GM23338 (cell line): ENCODE measurements around the gene DOCK3. TPM values are rescaled to one million over a fixed set of nuclear protein-coding genes. Genes with fewer than 3 reads are reported as not detected.

ENCODE experiments used
- ATAC-seq: fragments of 200-7000 bp; cut with Tn5 transposase; 3 replicates; pipeline ENCODE4 v1.9.1; 2020
- DNase-seq: peaks from one replicate; pipeline ENCODE4 v3.0.0-alpha.2; 2015; ENCODE audit warnings: low spot score
- H2AFZ ChIP-seq: fragments of 200-600 bp; sonication (generic); 2 replicates; pipeline ENCODE4 v1.8.0; 2016; ENCODE audit warnings: antibody characterized with exemption, mild to moderate bottlenecking, moderate library complexity
- H3F3A ChIP-seq: fragments of 200-600 bp; sonication (generic); replicated peaks from 2 replicates; pipeline ENCODE4 v1.8.0; 2017; ENCODE audit warnings: antibody characterized with exemption, mixed run types, low read depth
- H3K27ac ChIP-seq: fragments of 200-600 bp; sonication (generic); 2 replicates; pipeline ENCODE4 v1.6.1; 2016; ENCODE audit warnings: low read depth
- H3K27me3 ChIP-seq: fragments of 200-600 bp; sonication (generic); 2 replicates; pipeline ENCODE4 v1.8.0; 2016; ENCODE audit warnings: mild to moderate bottlenecking, mixed run types, moderate library complexity; ENCODE audit not compliant: insufficient read depth
- H3K36me3 ChIP-seq: fragments of 200-600 bp; sonication (generic); 2 replicates; pipeline ENCODE4 v1.8.0; 2016; ENCODE audit warnings: mild to moderate bottlenecking; ENCODE audit not compliant: insufficient read depth
- H3K4me1 ChIP-seq: fragments of 200-600 bp; sonication (generic); 2 replicates; pipeline ENCODE4 v1.8.0; 2016; ENCODE audit warnings: mild to moderate bottlenecking, moderate library complexity; ENCODE audit not compliant: insufficient read depth
- H3K4me2 ChIP-seq: fragments of 200-600 bp; sonication (generic); 2 replicates; pipeline ENCODE4 v1.7.1; 2017; ENCODE audit warnings: mixed run types
- H3K4me3 ChIP-seq: fragments of 200-600 bp; sonication (generic); 2 replicates; pipeline ENCODE4 v1.6.1; 2016; ENCODE audit warnings: mixed run types
- H3K79me2 ChIP-seq: fragments of 200-600 bp; sonication (generic); replicated peaks from 2 replicates; pipeline ENCODE4 v1.8.0; 2017; ENCODE audit warnings: mild to moderate bottlenecking; ENCODE audit not compliant: insufficient read depth
- H3K9me2 ChIP-seq: fragments of 200-600 bp; sonication (generic); 2 replicates; pipeline ENCODE4 v1.8.0; 2017; ENCODE audit not compliant: insufficient read depth
- H4K20me1 ChIP-seq: fragments of 200-600 bp; sonication (generic); replicated peaks from 2 replicates; pipeline ENCODE4 v1.8.0; 2017; ENCODE audit warnings: mild to moderate bottlenecking; ENCODE audit not compliant: insufficient read depth
- H3K27ac Mint-ChIP-seq: 2 replicates; pipeline ENCODE4 v1.8.0; 2020; ENCODE audit warnings: inconsistent platforms, mild to moderate bottlenecking, moderate library complexity, mixed read lengths
- H3K27me3 Mint-ChIP-seq: 3 replicates; pipeline ENCODE4 v1.8.0; 2022; ENCODE audit warnings: low read depth, mild to moderate bottlenecking, moderate library complexity, mixed read lengths, inconsistent platforms; ENCODE audit not compliant: insufficient read depth, poor library complexity
- H3K36me3 Mint-ChIP-seq: 3 replicates; pipeline ENCODE4 v1.8.0; 2021; ENCODE audit warnings: low read depth, mild to moderate bottlenecking, inconsistent platforms, moderate library complexity, mixed read lengths
- H3K4me1 Mint-ChIP-seq: 3 replicates; pipeline ENCODE4 v1.8.0; 2020; ENCODE audit warnings: mild to moderate bottlenecking, inconsistent platforms, mixed read lengths
- H3K4me3 Mint-ChIP-seq: 3 replicates; pipeline ENCODE4 v1.8.0; 2021; ENCODE audit warnings: moderate library complexity, mild to moderate bottlenecking, inconsistent platforms, mixed read lengths
- H3K9me3 Mint-ChIP-seq: 3 replicates; pipeline ENCODE4 v1.8.0; 2020; ENCODE audit warnings: moderate library complexity, mild to moderate bottlenecking, inconsistent platforms, mixed read lengths
- EZH2 ChIP-seq: fragments of 200-600 bp; sonication (generic); IDR thresholded peaks from one replicate; pipeline ENCODE4 v1.8.0; 2017; ENCODE audit warnings: antibody characterized with exemption, mild to moderate bottlenecking, low read depth; ENCODE audit not compliant: unreplicated experiment
- NANOG ChIP-seq: IDR thresholded peaks from 2 replicates; pipeline ENCODE4 v1.6.1; 2016; ENCODE audit warnings: antibody characterized with exemption, borderline replicate concordance
- POLR2AphosphoS5 ChIP-seq: IDR thresholded peaks from 2 replicates; pipeline ENCODE4 v1.6.1; 2016; ENCODE audit warnings: antibody characterized with exemption, low read depth
- STAT1 ChIP-seq: IDR thresholded peaks from one replicate; pipeline ENCODE4 v1.6.1; 2016; ENCODE audit warnings: antibody characterized with exemption; ENCODE audit not compliant: unreplicated experiment
- polyA plus RNA-seq: library from polyadenylated mRNA; unstranded; fragments of >200 nt; fragmentation: Nextera tagmentation; extraction: Ambion mirVana; gene quantifications from 2 replicates; pipeline ENCODE4 v1.2.1, GENCODE V29; 2016
- total RNA-seq: library from RNA; depleted of rRNA; stranded (reverse); fragments of >200 nt; shearing (Covaris generic); gene quantifications from 2 replicates; pipeline ENCODE4 v1.2.3, GENCODE V29; 2014
- TF ChIP-seq, protein P1 (sequence below): IDR thresholded peaks from one replicate; pipeline ENCODE4 v1.6.1; 2018; ENCODE audit warnings: antibody characterized with exemption; ENCODE audit not compliant: unreplicated experiment
- TF ChIP-seq, protein P2 (sequence below): fragments of 250-450 bp; sonication (Bioruptor Pico); IDR thresholded peaks from 2 replicates; pipeline ENCODE4 v1.5.0; 2020; ENCODE audit warnings: mild to moderate bottlenecking, moderate library complexity

DOCK3 gene
- total and polyA plus RNA-seq, 2 experiments from 2014 or later, result 2.4 to 5.6 TPM

DNA sequence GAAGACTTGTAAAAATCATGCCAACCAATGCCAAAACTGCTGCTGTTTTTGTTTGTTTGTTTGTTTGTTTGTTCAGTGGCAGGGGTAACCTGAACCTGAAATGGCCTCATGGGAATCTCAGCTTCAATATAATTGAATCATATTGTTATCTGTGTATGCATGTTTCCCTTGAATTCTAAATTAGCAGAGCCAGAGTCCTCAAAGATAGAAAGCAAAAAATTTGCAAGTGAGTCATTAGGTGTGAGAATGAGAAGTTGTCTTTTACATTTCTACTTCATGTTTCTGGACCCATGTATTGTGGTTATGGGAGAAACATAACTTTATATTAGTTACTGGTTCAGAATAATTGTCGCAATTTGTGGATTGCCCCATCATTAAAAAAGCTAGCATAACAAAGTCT lies 249.2 kb downstream of the DOCK3 start (continued):
- TF ChIP-seq, protein P1, sequence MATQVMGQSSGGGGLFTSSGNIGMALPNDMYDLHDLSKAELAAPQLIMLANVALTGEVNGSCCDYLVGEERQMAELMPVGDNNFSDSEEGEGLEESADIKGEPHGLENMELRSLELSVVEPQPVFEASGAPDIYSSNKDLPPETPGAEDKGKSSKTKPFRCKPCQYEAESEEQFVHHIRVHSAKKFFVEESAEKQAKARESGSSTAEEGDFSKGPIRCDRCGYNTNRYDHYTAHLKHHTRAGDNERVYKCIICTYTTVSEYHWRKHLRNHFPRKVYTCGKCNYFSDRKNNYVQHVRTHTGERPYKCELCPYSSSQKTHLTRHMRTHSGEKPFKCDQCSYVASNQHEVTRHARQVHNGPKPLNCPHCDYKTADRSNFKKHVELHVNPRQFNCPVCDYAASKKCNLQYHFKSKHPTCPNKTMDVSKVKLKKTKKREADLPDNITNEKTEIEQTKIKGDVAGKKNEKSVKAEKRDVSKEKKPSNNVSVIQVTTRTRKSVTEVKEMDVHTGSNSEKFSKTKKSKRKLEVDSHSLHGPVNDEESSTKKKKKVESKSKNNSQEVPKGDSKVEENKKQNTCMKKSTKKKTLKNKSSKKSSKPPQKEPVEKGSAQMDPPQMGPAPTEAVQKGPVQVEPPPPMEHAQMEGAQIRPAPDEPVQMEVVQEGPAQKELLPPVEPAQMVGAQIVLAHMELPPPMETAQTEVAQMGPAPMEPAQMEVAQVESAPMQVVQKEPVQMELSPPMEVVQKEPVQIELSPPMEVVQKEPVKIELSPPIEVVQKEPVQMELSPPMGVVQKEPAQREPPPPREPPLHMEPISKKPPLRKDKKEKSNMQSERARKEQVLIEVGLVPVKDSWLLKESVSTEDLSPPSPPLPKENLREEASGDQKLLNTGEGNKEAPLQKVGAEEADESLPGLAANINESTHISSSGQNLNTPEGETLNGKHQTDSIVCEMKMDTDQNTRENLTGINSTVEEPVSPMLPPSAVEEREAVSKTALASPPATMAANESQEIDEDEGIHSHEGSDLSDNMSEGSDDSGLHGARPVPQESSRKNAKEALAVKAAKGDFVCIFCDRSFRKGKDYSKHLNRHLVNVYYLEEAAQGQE, result no peak
- TF ChIP-seq EZH2, result no peak
- TF ChIP-seq STAT1, result no peak

DNA sequence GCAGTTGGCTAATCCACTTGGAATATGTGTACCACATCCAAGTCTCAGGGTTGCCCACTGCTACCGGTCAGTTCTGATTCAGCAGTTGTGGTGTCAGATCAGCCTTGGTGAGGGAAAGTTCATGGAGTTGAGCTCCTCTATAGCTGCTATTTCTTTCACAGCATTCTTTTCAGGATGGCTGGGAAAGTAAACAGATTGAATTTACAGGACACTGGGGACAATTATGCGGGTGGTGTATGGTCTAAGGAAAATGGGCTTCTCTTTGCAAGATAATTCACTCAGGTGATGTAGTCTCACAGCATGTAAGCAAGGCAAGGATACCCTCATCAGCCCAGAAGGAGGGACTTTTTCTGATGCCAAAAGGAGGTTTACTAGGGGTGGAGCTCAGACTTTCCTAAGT lies 249.9 kb downstream of the DOCK3 start:
- Histone ChIP-seq H3K4me3 (no peak overlapping the region), H3K4me1 (peaks cover 38% of the 10 kb centered on the region), H3K79me2 (no peaks in the 10 kb centered on the region), H3F3A (no peaks in the 10 kb centered on the region), H3K27me3 (no peaks in the 10 kb centered on the region), H3K27ac (peak overlapping the region; percentile 88), H2AFZ (no peak overlapping the region), H3K9me2 (no peaks in the 10 kb centered on the region), H3K36me3 (no peaks in the 10 kb centered on the region), H4K20me1 (no peaks in the 10 kb centered on the region), H3K4me2 (peak overlapping the region; percentile 46; the same call in 1 of the 2 replicates)
- Mint-ChIP-seq H3K27me3 (peaks cover 2% of the 10 kb centered on the region), H3K4me1 (peaks cover 31% of the 10 kb centered on the region), H3K36me3 (peaks cover 34% of the 10 kb centered on the region), H3K4me3 (no peak overlapping the region), H3K9me3 (peaks cover 41% of the 10 kb centered on the region), H3K27ac (peak overlapping the region; percentile 84)
- TF ChIP-seq POLR2AphosphoS5 (no peak), NANOG (peak; percentile 30; the same call in 1 of the 2 replicates)
- TF ChIP-seq, protein P2, sequence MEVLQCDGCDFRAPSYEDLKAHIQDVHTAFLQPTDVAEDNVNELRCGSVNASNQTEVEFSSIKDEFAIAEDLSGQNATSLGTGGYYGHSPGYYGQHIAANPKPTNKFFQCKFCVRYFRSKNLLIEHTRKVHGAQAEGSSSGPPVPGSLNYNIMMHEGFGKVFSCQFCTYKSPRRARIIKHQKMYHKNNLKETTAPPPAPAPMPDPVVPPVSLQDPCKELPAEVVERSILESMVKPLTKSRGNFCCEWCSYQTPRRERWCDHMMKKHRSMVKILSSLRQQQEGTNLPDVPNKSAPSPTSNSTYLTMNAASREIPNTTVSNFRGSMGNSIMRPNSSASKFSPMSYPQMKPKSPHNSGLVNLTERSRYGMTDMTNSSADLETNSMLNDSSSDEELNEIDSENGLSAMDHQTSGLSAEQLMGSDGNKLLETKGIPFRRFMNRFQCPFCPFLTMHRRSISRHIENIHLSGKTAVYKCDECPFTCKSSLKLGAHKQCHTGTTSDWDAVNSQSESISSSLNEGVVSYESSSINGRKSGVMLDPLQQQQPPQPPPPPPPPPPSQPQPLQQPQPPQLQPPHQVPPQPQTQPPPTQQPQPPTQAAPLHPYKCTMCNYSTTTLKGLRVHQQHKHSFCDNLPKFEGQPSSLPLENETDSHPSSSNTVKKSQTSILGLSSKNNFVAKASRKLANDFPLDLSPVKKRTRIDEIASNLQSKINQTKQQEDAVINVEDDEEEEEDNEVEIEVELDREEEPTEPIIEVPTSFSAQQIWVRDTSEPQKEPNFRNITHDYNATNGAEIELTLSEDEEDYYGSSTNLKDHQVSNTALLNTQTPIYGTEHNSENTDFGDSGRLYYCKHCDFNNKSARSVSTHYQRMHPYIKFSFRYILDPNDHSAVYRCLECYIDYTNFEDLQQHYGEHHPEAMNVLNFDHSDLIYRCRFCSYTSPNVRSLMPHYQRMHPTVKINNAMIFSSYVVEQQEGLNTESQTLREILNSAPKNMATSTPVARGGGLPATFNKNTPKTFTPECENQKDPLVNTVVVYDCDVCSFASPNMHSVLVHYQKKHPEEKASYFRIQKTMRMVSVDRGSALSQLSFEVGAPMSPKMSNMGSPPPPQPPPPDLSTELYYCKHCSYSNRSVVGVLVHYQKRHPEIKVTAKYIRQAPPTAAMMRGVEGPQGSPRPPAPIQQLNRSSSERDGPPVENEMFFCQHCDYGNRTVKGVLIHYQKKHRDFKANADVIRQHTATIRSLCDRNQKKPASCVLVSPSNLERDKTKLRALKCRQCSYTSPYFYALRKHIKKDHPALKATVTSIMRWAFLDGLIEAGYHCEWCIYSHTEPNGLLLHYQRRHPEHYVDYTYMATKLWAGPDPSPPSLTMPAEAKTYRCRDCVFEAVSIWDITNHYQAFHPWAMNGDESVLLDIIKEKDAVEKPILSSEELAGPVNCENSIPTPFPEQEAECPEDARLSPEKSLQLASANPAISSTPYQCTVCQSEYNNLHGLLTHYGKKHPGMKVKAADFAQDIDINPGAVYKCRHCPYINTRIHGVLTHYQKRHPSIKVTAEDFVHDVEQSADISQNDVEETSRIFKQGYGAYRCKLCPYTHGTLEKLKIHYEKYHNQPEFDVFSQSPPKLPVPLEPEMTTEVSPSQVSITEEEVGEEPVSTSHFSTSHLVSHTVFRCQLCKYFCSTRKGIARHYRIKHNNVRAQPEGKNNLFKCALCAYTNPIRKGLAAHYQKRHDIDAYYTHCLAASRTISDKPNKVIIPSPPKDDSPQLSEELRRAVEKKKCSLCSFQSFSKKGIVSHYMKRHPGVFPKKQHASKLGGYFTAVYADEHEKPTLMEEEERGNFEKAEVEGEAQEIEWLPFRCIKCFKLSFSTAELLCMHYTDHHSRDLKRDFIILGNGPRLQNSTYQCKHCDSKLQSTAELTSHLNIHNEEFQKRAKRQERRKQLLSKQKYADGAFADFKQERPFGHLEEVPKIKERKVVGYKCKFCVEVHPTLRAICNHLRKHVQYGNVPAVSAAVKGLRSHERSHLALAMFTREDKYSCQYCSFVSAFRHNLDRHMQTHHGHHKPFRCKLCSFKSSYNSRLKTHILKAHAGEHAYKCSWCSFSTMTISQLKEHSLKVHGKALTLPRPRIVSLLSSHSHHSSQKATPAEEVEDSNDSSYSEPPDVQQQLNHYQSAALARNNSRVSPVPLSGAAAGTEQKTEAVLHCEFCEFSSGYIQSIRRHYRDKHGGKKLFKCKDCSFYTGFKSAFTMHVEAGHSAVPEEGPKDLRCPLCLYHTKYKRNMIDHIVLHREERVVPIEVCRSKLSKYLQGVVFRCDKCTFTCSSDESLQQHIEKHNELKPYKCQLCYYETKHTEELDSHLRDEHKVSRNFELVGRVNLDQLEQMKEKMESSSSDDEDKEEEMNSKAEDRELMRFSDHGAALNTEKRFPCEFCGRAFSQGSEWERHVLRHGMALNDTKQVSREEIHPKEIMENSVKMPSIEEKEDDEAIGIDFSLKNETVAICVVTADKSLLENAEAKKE, result peak; percentile 85
- peak; percentile 47 for DNase-seq
- ATAC-seq, result peak; percentile 92
